GM19395 (cell line): ENCODE results near the gene B3GLCT.

Experiments used
- ATAC-seq: cut with Tn5 transposase; IDR thresholded peaks from one replicate; pipeline ENCODE4 v1.9.1; 2021; ENCODE audit warnings: mild to moderate bottlenecking, moderate library complexity; ENCODE audit not compliant: unreplicated experiment

Gene B3GLCT

DNA sequence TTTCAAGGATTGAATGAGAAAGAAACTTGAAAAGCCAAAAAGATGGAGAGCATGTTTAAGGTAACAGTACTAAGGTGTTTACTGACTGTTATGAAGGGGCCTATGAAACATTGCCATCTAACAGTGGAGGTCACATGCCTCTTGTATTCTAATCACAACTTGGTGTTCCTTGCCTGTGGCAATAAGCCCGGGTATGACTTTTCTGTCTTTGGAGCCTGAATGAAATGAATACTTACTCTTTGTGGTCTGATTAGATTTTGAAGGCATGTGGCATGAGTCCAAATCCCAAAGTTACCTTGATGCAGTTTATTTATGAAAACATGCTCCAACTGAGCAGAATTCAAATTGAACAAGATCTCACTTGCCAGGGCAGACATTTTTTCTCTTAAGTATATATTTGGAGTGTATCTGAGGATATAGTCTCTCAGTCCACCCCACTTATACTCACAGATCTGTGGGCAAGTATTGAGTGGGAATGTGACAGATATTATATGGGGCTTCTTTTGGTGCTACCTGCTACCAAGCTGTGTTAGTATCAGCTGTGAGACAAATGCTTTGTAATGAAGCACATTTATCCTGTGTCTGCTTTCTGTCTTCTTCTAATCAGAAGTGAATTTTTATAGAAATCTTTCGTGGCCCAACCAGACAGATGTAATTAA, 67.5 kb downstream of the B3GLCT start:
- ATAC-seq = no peak

DNA sequence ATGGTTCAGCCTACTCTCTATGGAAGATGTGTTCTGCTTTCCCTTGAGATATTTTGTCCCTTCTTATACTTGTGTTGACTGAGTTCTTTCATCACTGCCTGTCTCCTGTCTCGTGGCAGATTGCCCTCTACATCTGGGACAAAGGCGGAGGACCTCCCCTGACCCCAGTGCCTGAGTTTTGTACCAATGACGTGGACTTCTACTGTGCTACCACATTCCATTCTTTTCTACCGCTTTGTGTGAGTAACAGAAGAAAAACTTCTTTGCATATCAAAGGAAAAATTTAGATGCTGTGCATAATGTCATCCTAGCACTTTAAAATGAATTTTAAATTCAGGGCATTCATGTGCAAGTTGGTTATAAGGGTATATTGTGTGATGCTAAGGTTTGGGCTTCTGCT, 74.6 kb downstream of the B3GLCT start:
- ATAC-seq = no peak

DNA sequence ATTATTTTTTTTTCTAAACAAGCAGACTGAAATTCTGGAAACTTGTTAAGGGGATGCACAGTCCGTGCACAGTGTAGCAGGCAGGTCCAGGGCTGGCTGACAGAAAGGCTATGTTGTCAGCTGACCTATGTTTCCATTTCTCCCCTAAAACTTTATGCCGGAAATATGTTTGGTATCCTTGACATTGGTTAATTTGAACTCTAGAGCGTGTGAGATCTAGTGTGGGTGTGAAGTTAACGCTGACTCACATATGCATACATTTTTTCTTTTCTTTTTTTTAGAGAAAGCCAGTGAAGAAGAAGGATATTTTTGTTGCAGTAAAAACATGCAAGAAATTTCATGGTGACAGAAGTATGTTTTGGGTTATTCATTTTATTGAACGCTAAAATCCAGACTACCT, 76.6 kb downstream of the B3GLCT start:
- no peak for ATAC-seq

DNA sequence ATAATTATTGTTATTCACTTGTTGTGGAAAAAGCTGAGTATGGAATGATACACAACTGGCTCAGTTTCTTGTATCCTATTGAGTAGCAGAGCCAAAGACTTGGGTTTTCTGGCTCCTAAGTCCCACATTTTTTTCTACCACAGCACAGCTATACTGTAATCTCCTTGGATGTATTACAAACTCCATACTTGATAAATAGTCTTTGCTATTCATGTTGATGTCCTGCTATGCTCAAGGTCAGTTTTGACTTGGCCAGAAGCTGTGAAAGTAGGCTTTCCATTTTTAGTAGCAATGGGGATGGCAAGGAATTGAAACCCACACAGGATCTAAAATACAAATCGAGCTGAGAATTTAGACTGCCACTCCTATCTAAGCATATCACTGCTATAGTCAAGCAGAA, 79.1 kb downstream of the B3GLCT start:
- no peak for ATAC-seq

DNA sequence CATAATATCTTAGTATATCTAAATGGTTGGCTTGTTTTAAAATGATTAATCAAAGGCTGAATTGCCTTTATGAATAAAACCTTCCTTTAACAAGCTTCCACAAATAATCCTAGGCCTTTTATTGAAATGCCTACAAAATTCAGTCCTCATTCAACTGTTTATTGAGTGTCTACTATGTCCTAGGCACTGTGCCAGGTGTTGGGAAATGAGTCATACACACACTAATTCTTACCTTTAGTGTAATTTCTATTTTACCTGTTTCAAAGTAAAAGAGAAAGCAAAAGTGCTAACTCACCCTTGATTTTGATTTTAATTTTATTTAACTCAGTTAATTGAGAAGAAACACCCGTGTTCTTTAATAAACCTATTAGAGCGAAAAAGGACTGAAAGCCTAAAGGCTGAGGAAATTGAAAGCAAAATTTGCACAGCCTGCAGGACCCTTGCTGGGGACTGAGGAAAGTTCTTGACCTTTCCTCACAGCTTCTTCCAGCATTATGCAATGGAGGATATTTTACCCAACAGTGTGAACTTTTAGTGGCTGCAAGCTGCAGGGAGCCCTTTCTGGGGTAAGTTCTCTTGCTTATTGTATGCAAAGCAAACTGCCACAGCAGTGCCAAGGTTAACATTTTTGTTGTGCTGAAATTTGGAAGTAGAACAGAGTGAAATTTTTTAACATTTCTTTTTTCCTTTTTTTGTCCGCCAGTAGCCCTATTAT, 83.1 kb downstream of the B3GLCT start:
- ATAC-seq = no peak

DNA sequence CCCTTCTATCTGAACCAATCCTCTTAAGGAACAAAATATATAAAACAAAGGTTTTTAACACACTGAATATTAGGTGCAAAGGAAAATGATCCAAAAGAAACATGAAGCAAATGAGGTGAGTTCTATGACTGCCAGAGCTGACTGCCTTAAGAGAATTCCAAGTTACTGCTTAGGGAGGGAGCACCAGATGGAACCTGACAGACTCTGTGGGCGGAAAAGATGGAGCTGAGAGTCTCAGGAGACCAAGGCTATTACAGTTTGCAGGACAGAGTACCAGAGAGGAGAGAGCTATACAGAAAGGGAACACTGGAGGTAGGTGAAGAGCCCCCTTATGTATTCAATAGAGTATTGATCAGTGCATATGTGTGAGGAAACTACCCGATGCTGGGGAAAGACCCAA, 87.2 kb downstream of the B3GLCT start:
- ATAC-seq = no peak

DNA sequence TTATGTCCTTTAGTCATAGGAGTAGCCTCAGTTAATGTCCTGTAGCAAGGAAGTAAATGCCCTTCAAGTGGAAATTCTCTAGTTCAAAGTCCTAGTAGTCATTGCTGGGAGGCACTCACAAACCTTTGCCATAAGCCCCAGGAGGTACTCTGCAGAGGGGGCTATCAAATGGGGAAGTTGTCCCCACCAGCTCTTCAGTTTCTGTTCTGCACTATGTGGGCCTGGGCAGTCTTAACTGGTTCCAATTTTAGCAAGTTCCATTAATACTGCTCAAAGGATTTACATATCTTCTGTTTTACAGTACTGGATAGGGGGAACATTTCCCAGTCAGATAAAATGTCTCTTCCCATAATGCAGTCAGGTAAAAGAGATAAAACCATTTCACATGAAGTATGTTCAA, 101.3 kb downstream of the B3GLCT start:
- no peak for ATAC-seq

DNA sequence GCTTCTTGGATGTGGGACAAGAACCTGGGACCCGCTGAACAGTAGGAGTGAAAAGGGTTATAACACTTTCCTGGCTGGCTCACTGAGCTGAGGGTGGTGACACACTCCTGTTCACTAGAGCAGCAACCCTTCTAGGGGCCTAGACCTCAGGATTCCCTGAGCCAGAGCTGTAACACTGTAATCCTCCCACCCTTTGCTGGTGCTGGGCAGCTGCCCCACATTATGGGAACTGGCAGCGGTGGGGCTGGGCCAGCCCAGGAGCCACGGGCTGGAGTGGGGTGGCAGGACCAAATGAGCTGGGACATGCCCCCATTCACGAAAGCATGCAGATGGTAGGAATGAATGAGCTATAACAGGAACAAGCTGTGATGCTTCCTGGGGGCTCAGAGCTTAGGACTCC, 110.6 kb downstream of the B3GLCT start:
- no peak for ATAC-seq

DNA sequence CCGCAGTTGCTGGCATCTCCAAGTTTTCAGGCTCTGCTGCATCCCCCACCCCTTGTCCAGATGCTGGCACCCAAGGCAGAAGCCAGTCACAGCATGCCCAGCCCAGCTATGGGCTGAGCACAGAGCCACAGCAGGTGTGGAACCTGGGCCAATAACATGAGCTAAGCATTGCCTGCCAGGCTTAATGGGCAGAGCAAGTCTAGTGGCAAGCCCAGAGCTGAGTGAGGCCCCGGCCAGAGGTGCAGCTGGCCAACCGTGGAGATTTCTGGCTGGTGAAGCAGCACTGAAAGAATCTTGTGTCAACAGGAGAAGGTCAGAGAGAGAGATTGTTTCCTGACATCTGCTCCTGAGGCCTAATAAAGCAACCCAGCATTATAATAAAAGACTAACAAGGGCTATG, 111.0 kb downstream of the B3GLCT start:
- no peak for ATAC-seq

DNA sequence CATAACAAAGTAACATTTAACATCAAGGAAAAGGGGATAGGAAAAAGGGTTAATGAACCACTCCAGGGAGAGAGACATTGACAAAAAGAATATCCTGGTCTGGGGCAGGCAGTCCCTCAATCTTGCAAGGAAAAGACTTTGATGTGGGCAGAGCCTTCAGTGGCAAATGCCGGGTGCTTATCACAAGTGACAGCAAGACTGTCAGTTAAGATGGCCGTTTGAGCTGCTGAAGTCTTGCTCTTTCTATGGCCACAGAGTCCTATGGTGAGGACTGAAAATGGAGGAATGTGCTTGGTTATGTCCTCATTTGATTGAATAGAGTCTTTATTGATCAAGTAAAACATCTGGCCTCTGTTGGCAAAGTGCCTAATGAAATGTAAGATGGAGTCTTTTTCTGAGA, 112.1 kb downstream of the B3GLCT start:
- ATAC-seq = no peak

DNA sequence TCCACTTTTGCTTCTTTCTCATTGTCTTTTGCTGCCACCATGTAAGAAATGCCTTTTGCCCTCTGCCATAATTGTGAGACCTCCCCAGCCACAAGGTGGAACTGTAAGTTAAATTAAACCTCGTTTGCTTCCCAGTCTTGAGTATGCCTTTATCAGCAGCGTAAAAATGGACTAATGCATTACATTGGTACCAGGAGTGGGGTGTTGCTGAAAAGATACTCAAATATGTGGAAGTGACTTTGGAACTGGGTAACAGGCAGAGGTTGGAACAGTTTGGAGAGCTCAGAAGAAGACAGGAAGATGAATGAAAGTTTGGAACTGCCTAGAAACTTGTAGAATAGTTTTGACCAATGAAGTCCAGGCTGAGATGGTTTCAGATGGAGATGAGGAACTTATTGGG, 115.2 kb downstream of the B3GLCT start:
- no peak for ATAC-seq

DNA sequence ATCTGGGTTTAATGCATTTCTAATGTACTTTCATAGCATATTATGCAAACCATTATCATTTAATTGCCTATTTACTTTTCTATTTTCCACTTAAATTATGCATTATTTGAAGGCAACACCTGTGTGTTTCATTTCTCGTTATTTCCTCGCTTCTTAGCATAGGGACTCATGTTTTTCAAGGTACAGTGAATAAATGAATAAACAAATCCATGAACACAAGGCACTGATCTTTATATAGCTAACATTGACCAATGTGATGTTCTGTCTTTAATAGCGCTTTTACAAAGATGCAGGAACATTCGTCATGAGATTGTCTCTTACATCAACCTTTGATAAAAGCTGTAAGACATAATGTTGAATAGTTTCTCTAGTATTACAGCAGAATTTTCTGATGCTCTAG, 121.2 kb downstream of the B3GLCT start:
- ATAC-seq = no peak

DNA sequence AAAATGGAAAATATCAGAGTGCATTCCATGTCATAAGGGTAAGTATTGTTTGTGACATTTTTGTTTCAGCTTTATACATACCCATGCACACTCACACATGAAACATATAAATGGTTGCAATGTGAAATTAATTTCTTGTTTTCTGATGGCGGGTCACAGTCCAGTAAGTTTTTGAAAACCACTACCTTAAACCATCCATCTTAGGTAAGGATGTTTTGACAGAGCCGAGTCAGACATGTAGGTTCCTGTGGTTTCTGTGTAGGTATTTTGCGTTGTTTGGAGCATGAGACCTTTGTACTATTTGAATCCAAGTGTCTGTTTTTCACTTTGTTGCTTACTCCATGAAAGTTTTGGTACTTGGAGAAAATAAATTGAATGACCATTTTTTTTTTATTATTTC, 121.7 kb downstream of the B3GLCT start:
- ATAC-seq = no peak

DNA sequence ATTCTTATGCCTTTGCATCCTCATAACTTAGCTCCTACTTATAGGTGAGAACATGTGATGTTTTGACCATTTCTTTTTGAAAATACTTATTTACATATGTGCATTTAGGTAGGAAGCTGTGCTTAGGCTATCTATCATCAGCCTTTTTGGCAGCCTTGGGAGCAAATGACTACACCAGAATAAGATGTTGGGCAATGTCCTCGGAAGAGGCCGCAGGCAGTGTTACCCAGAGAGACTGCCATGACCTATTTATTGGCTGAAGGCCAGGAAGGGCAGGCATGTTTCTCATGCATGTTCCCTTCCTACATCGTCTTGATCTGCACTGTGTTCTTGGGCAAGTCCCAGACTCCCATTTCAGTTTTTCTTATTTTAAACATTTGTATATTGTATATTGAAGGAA, 122.3 kb downstream of the B3GLCT start:
- ATAC-seq = no peak

DNA sequence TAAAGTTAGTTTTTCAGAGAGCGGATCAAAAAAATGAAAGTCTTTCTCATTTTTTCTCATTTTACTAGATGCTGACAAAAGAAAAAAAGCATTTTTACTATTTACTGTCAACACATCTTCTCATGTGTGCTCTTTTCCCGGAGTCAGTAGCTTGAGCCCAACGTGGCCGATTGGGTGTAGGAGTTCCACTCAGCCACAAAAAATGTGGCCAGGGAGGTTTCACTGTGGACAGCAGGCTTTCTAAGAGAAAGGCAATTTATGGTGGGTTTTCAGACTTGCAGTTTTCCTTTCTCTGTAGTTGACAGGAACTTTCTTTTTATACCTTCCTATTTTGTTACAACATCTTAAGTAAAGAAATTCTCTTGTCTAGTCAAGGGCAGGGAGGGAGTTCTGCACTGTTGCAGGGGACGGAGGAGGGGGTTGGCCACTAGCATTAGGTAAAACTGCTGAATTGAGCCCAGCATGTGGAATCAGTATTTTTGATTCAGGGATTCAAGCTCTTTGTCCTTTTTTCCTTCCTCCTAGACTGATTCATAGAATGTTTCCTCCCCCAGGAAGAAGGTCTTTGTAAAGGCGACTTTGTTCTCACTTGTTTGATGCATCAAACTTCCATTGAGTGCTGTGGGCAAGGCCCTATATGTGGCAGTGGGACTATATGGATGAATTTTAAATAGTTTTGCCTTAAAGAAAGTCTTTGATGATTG, 123.1 kb downstream of the B3GLCT start:
- no peak for ATAC-seq

DNA sequence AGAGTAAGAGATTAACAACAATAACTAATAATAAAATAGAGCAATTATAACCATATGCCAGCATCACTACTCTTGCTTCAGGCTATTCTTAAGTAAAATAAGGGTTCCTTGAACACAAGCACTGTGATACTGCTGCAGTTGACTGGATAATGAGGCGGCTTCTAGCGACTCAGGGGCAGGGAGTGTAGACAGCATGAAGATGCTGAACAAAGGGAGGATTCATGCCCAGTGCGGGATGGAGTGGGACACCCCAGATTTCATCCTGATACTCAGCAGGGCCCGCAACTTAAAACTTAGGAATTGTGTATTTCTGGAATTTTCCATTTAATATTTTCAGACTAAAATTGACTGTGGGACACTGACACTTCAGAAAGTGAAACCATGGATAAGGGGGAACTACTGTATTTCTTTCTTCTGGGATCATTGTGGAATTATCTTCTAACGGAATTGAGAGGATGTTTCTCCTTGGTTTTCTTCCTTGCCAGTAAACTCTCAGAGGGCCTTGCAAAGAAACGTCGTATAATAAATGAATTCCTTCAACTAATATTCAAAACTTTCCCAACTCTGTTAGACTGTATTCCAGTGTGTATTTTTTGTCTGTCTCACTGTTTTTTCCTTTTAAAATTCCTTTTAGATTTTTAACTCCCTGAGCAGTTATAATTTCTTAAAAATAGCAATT, 127.5 kb downstream of the B3GLCT start:
- ATAC-seq = no peak

DNA sequence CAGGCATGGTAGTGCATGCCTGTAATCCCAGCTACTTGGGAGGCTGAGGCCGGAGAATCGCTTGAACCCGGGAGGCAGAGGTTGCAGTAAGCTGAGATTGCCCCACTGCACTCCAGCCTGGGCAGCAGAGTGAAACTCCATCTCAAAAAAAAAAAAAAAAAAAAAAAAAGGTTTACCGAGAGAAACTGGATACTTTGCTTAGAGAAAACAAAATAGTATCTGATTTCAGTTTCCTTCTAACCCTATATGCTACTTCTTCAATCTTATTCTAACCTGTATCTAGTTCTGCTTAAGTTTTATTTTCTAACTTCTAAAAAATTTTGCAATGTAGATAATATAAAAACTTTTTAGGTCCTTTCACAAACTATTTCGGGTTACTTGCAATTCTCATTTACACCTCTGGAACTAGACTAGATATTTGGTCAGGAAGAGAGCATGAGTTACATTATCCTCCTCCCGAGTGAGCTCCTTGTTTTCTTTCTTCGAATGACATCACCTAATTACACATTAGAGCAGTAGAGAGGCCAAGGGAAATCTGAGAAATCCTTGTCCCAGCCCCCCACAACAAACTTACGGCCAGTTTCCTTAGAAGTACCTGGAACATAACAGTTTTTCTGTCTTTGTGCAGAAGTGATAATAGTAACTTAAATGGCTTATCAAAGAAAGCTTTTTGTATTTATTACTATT, 128.9 kb downstream of the B3GLCT start:
- ATAC-seq = no peak

DNA sequence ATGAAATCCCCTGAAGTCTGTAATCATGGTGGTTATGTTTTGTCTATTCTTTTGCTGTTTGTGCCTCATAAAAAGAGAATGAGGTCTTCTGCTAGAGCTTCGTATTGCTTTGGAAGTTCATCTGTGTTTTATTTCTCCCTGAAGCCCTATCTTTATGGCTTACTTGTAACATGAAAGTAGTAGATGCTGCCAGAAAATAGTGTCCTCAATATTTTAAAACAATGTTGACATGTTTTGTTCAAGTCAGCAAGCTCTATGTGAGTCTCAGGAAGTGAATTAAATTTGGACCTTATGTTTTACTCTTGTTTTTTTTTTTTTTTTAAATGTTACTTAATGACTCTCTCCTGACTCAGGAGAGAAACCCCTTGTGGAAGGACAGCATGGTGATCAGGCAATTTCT, 130.5 kb downstream of the B3GLCT start:
- ATAC-seq = no peak

DNA sequence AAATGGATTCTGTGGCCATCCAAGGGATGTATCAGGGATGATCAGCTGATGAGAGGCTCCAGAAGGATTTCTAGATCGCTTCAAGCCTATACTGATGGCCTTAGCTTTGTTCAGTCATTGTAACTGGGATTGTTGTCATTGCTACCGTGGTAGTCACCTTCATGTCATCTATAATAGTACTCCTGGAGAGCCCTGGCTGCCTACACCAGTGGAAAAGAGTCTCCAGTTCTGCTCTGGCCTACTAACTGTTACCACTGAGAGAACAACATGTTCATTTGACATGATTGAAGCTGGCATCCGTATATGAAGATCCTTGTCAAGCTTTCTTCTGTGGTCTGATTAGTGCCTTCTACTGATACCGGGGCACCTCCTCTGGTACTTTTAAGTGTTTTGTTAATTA, 131.3 kb downstream of the B3GLCT start:
- ATAC-seq = no peak

DNA sequence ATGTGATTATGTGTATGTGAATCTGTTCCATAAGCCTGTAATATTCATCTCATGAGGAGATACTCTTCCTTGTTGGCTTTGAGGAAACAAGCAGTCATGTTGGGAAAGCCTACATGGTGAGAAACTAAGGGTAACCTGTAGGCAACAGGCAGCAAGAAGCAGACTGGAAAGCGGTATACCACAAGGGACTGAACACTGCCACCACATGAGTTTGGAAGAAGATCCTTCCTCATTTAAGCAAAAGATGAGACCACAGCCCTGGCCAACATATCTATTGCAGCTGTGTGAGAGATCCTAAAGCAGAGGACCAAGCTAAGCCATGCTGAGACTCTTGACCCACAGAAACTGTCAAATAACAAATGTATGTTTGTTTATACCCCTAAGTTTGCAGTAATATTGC, 134.8 kb downstream of the B3GLCT start:
- ATAC-seq = no peak

DNA sequence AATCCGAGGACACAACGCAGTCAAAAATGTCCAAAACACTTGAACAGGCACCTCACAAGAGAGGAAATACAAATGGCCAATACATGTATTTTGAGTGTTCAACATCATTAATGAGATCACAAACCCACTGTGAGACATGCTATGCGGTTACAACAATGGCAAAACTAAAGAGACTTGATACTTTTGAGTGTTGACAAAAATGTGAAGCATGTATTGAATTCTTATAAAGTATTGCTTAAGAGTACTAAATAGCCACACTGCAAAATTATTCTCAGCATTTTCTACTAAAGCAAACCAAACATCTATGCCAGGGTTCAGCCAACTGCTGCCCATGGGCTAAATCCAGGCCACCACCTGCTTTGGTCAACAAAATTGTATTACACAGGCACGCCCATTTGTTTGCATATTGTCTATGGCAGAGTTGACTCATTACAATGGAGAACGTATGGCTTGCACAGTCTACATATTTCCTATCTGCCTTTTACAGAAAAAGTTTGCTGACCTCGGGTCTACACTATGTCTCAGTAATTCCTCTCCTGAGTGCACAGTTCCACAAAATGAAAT, 135.3 kb downstream of the B3GLCT start:
- ATAC-seq = no peak
